Endothelial cell of hepatic sinusoid (primary cell): ENCODE data around the gene MLLT10.
"Not testable (repeated sequence)": the region's sequence is repeated elsewhere in the genome, so short reads cannot be mapped to it uniquely, and the experiment has no call there.

Experiments used
- in situ Hi-C: cut with HindIII; loops from 2 replicates; pipeline ENCODE4 v1.10.0; 2017; ENCODE audit warnings: low sequenced_read_pairs

Gene MLLT10

GRCh38 chr10:21687266-21688008, 153.4 kb downstream of the MLLT10 start:
- in situ Hi-C loops = no loop called here

- in situ Hi-C loops = no loop called here
Observed at GRCh38 chr10:21688009-21688332, 153.9 kb downstream of the MLLT10 start.

- in situ Hi-C loops = no loop called here
Observed at GRCh38 chr10:21688870-21689269, 154.8 kb downstream of the MLLT10 start.

- in situ Hi-C loops = no loop called here
Observed at GRCh38 chr10:21689881-21690280, 155.8 kb downstream of the MLLT10 start.

- in situ Hi-C loops = no loop called here
Observed at GRCh38 chr10:21692916-21693315, 158.9 kb downstream of the MLLT10 start.

GRCh38 chr10:21693418-21693817, 159.4 kb downstream of the MLLT10 start:
- in situ Hi-C loops = no loop called here

GRCh38 chr10:21694631-21695030, 160.6 kb downstream of the MLLT10 start:
- in situ Hi-C loops = no loop called here

GRCh38 chr10:21696302-21696701, 162.3 kb downstream of the MLLT10 start:
- in situ Hi-C loops = no loop called here

- in situ Hi-C loops = no loop called here
Observed at GRCh38 chr10:21699575-21699974, 165.5 kb downstream of the MLLT10 start.

- in situ Hi-C loops = no loop called here
Observed at GRCh38 chr10:21700474-21700873, 166.4 kb downstream of the MLLT10 start.

GRCh38 chr10:21702633-21703111, 168.6 kb downstream of the MLLT10 start:
- in situ Hi-C loops = no loop called here

GRCh38 chr10:21705142-21705827, 171.3 kb downstream of the MLLT10 start:
- in situ Hi-C loops = no loop called here

- in situ Hi-C loops = no loop called here
Observed at GRCh38 chr10:21705828-21706176, 171.8 kb downstream of the MLLT10 start.

GRCh38 chr10:21707498-21707897, 173.5 kb downstream of the MLLT10 start:
- in situ Hi-C loops = no loop called here

- in situ Hi-C loops = no loop called here
Observed at GRCh38 chr10:21712975-21713374, 178.9 kb downstream of the MLLT10 start.

- in situ Hi-C loops = no loop called here
Observed at GRCh38 chr10:21715531-21716195, 181.6 kb downstream of the MLLT10 start.

- in situ Hi-C loops = not testable (repeated sequence)
Observed at GRCh38 chr10:21717437-21718054, 183.5 kb downstream of the MLLT10 start.

GRCh38 chr10:21719502-21719901, 185.5 kb downstream of the MLLT10 start:
- in situ Hi-C loops = no loop called here

- in situ Hi-C loops = no loop called here
Observed at GRCh38 chr10:21720090-21720489, 186.1 kb downstream of the MLLT10 start.

GRCh38 chr10:21721000-21721665, 187.1 kb downstream of the MLLT10 start:
- in situ Hi-C loops = no loop called here

- in situ Hi-C loops = no loop called here
Observed at GRCh38 chr10:21722209-21722608, 188.2 kb downstream of the MLLT10 start.
